ENCODE data around the gene CADM3.

- TF ChIP-seq CTCF (IDR thresholded peaks at IDR 0.05 in 8 of 11, conservative IDR thresholded peaks at IDR 0.05 in 3 of 11) (no peak), POLR2A (IDR thresholded peaks at IDR 0.05) (no peak), POLR2AphosphoS5 (IDR thresholded peaks at IDR 0.05) (no peak)
Measured at GRCh38 chr1:159168043-159168442, 3.4 kb upstream of the CADM3 start.
